ENCODE measurements around the gene CST1. TPM values are rescaled to one million over a fixed set of nuclear protein-coding genes. Genes with fewer than 3 reads are reported as not detected.
"Not testable (repeated sequence)": the region's sequence is repeated elsewhere in the genome, so short reads cannot be mapped to it uniquely, and the experiment has no call there.

Gene CST1
- total RNA-seq, 4 donors from 2014 or later: 11.2 TPM; not detected in 3

DNA sequence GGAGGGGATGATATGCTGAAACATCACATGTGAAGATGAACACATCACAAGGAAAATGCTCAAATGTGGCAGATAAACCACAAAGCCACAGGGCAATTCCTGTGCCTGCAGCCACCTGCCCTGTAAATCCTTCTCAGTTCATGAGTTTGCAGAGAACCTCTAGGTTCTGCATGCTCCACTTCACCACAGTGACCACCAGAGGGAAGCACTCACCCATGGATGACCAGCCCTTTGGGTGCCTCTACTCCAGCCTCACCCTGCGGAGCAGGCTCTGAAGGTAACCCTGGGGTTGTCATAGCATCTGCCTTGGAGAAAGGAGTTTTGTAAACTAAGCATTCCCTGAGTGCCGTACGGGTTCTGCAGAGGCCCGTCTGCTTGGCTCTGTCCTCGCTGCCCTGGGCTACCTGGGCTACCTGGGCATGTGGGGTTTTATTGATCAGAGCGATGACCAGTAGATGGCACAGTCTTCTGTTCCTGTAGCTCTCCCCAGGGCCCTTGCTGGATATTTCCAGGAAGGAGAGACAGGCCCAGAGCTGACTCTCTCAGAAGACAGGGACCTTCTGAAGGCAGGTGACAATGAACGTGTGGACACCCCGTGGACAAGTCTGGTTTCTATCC, 31.7 kb upstream of the CST1 start:
- Histone ChIP-seq H3K27me3 (peaks cover 5% of the 10 kb centered on the region), H3K36me3 (no peaks in the 10 kb centered on the region), H3K4me1 (no peaks in the 10 kb centered on the region), H3K4me3 (no peak overlapping the region), H3K9me3 (no peaks in the 10 kb centered on the region), H3K27ac (no peak overlapping the region)
- TF ChIP-seq POLR2A (IDR thresholded peaks at IDR 0.05) (no peak), POLR2AphosphoS5 (IDR thresholded peaks at IDR 0.05) (no peak), EP300 (IDR thresholded peaks at IDR 0.05) (no peak), CTCF (IDR thresholded peaks at IDR 0.05) (peak in 1 of 2 donors; percentile 49)
- DNase-seq (ENCODE audit: low spot score in 2 of 2): no peak
- 45% methylated on average over 8 of the region's 8 CpGs for WGBS

DNA sequence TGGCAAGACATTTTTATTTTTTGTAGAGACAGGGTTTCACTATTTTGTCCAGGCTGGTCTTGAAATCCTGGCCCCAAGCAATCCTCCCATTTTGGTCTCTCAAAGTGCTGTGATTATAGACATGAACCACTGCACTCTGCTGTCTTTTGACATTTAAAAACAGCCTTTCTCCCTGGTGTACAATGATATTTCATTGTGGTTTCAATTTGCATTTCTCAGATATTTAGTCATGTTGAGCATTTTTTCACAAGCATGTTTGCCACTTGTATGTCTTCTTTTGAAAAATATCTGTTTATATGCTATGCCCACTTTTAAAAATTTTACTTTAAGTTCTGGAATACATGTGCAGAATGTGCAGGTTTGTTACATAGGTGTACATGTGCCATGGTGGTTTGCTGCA, 27.9 kb upstream of the CST1 start:
- H3K36me3 ChIP-seq; H3K9me3 ChIP-seq; H3K4me3 ChIP-seq; H3K27me3 ChIP-seq; H3K27ac ChIP-seq; H3K4me1 ChIP-seq; DNase-seq (ENCODE audit: low spot score in 2 of 2): not testable (repeated sequence)

- H3K4me3 ChIP-seq; H3K9me3 ChIP-seq; H3K4me1 ChIP-seq; H3K27ac ChIP-seq; DNase-seq (ENCODE audit: low spot score in 2 of 2); H3K36me3 ChIP-seq: not testable (repeated sequence)
- WGBS: 90% methylated on average over 5 of the region's 8 CpGs
- H3K27me3 ChIP-seq: peaks cover 13% of the 10 kb centered on the region
Measured at GRCh38 chr20:23777380-23777779, 26.6 kb upstream of the CST1 start.

- no peak overlapping the region for H3K27ac ChIP-seq
- H3K4me1 ChIP-seq: no peaks in the 10 kb centered on the region
- no peak for TF ChIP-seq EP300 (IDR thresholded peaks at IDR 0.05)
- TF ChIP-seq POLR2AphosphoS5 (IDR thresholded peaks at IDR 0.05): no peak
- TF ChIP-seq POLR2A (IDR thresholded peaks at IDR 0.05): no peak
- no peak for TF ChIP-seq CTCF (IDR thresholded peaks at IDR 0.05)
- peaks cover 8% of the 10 kb centered on the region for H3K27me3 ChIP-seq
- no peaks in the 10 kb centered on the region for H3K9me3 ChIP-seq
- 10% methylated on average over 11 of the region's 14 CpGs for WGBS
- H3K4me3 ChIP-seq: no peak overlapping the region
- DNase-seq (ENCODE audit: low spot score in 2 of 2): no peak
- no peaks in the 10 kb centered on the region for H3K36me3 ChIP-seq
Measured at GRCh38 chr20:23776067-23776771, 25.5 kb upstream of the CST1 start.

GRCh38 chr20:23774081-23774480, 23.3 kb upstream of the CST1 start:
- Histone ChIP-seq H3K4me3 (no peak overlapping the region), H3K27me3 (peaks cover 7% of the 10 kb centered on the region), H3K27ac (no peak overlapping the region), H3K36me3 (no peaks in the 10 kb centered on the region), H3K9me3 (no peaks in the 10 kb centered on the region), H3K4me1 (no peaks in the 10 kb centered on the region)
- TF ChIP-seq POLR2AphosphoS5 (IDR thresholded peaks at IDR 0.05) (no peak), POLR2A (IDR thresholded peaks at IDR 0.05) (no peak), EP300 (IDR thresholded peaks at IDR 0.05) (no peak), CTCF (IDR thresholded peaks at IDR 0.05) (no peak)
- DNase-seq (ENCODE audit: low spot score in 2 of 2): no peak
- 66% methylated on average over 7 of the region's 7 CpGs for WGBS

DNA sequence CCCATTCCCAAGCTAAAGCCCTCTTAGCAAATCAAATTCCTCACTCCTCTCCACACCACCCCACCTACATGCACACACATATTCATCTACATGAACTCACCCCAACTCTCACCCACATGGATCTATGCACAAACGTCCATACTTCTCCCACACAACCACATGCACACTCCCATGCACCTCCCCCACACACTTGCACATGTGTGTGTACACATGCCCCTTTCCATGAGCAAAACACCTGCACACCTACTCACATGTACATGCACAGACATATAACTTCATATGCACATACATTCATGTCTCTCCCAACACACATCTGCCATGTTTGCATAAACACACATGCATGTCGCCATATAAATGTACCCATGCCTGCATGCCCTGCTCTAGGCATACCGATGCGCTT, 22.8 kb upstream of the CST1 start:
- Histone ChIP-seq H3K4me3 (no peak overlapping the region), H3K9me3 (no peaks in the 10 kb centered on the region), H3K27me3 (peaks cover 7% of the 10 kb centered on the region), H3K36me3 (no peaks in the 10 kb centered on the region), H3K4me1 (no peaks in the 10 kb centered on the region), H3K27ac (no peak overlapping the region)
- TF ChIP-seq POLR2AphosphoS5 (IDR thresholded peaks at IDR 0.05) (no peak), CTCF (IDR thresholded peaks at IDR 0.05) (no peak), EP300 (IDR thresholded peaks at IDR 0.05) (no peak), POLR2A (IDR thresholded peaks at IDR 0.05) (no peak)
- DNase-seq (ENCODE audit: low spot score in 2 of 2): no peak
- 90% methylated on average over 4 of the region's 4 CpGs for WGBS
